HFFc6 (cell line): ENCODE data around the gene GLB1L2. TPM values are rescaled to one million over a fixed set of nuclear protein-coding genes. Genes with fewer than 3 reads are reported as not detected.

Experiments used
- DNase-seq: peaks from one replicate; pipeline ENCODE4 v3.0.0-alpha.2; 2018
- H3K27ac Mint-ChIP-seq: 2 replicates; pipeline ENCODE4 v1.8.0; 2020; ENCODE audit warnings: mild to moderate bottlenecking, mixed read lengths
- H3K27me3 Mint-ChIP-seq: 2 replicates; pipeline ENCODE4 v1.8.0; 2021; ENCODE audit warnings: mild to moderate bottlenecking, moderate library complexity, mixed read lengths; ENCODE audit not compliant: insufficient read depth
- H3K36me3 Mint-ChIP-seq: 2 replicates; pipeline ENCODE4 v1.8.0; 2021; ENCODE audit warnings: low read depth, mixed read lengths
- H3K4me1 Mint-ChIP-seq: 2 replicates; pipeline ENCODE4 v1.8.0; 2020; ENCODE audit warnings: low read depth, mixed read lengths
- H3K4me3 Mint-ChIP-seq: 2 replicates; pipeline ENCODE4 v1.8.0; 2020; ENCODE audit warnings: mild to moderate bottlenecking, moderate library complexity, mixed read lengths
- H3K9me3 Mint-ChIP-seq: 2 replicates; pipeline ENCODE4 v1.8.0; 2020; ENCODE audit warnings: mild to moderate bottlenecking, mixed read lengths
- CTCF ChIP-seq: fragments of 200-600 bp; sonication (generic); IDR thresholded peaks from 2 replicates; pipeline ENCODE4 v1.5.0; 2021; ENCODE audit warnings: antibody characterized with exemption, mild to moderate bottlenecking
- total RNA-seq, 6 experiments: library from RNA; stranded (reverse); fragmentation: NEBNext Ultra II Directional; extraction: Animal tissue kit (Norgen Biotek cat#: 25700); gene quantifications; 2 replicates in 1 of 6; 3 replicates in 5 of 6; pipeline ENCODE4 v1.2.3, GENCODE V29; 2021

Gene GLB1L2
- total RNA-seq, 6 experiments from 2014 or later, result not detected

DNA sequence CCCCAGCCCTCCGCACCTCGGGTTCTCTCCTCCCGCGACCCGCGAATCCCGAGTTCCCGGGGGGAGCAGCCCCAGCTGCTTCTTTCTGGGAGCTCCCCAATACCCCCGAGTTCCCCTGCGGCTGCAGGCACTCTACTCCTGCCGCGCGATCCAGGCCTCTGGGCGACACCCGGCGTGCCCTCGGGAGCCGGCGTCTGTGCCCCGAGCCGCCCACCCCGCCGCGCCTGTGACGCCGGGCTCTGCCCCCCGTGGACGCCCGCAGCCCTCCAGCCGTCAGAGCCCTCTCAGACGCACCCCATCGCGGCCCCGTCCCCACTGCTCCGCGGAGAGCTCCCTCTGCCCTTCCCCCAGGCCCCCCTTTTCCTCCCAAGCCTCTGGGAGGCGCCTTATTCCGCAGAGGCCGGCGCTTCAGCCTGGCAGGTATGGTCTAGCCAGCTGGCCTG is 422 bp downstream of the GLB1L2 start:
- no peak for TF ChIP-seq CTCF
- Mint-ChIP-seq H3K4me1 (no peaks in the 10 kb centered on the region), H3K9me3 (peaks cover 19% of the 10 kb centered on the region), H3K27me3 (peaks cover 4% of the 10 kb centered on the region), H3K36me3 (peaks cover 4% of the 10 kb centered on the region; the same call in 1 of the 2 replicates), H3K27ac (no peak overlapping the region), H3K4me3 (no peak overlapping the region)
- no peak for DNase-seq

DNA sequence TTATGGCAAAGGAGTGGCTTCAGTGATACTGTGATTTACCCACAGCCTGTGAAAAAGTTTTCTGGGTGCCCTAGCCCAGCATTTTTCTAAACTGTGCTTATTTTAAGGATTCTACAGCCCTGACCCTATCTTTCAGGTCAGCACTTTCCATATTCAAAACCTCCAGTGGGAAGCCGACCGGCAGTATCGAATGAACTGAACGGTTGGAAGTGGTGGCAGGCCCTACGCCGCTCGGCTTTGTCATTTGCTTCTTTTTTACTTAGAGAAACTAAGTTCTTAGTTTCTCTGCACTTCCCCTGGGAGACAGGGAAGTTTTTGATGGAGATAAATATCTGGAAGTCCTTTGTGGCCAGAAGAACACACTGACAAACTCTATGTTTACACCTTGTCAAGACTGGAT is 994 bp downstream of the GLB1L2 start:
- H3K27me3 Mint-ChIP-seq, result peaks cover 4% of the 10 kb centered on the region

DNA sequence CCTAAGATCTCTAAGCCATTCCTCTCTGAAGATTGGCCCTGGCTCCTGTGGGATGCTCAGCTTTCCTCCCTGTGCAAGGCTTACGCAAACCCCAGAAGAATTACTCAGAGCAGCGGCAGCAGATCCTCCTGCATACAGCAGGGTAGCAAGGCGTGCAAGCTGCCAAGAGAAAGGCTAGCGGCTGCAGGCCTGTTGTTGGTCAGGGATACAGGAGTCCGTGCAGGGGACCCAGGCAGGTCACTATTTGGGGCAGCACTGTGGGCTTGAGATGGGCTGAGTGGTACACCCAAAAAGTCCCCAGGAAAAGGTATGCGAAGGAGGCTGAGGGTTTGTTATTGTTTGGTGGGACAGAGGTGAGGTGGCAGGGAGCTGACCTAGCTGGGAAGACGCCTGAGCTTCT is 1.5 kb downstream of the GLB1L2 start:
- TF ChIP-seq CTCF, result no peak
- H3K4me1 Mint-ChIP-seq, result no peaks in the 10 kb centered on the region
- DNase-seq, result no peak
- no peak overlapping the region for H3K4me3 Mint-ChIP-seq
- H3K27ac Mint-ChIP-seq, result no peak overlapping the region
- peaks cover 12% of the 10 kb centered on the region for H3K9me3 Mint-ChIP-seq
- H3K27me3 Mint-ChIP-seq, result peaks cover 4% of the 10 kb centered on the region
- no peaks in the 10 kb centered on the region for H3K36me3 Mint-ChIP-seq

More for the DNA sequence above, 994 bp downstream of the GLB1L2 start:
- H3K4me3 Mint-ChIP-seq, result no peak overlapping the region
- no peaks in the 10 kb centered on the region for H3K36me3 Mint-ChIP-seq
- no peak for DNase-seq
- no peaks in the 10 kb centered on the region for H3K4me1 Mint-ChIP-seq
- no peak for TF ChIP-seq CTCF
- H3K9me3 Mint-ChIP-seq, result peaks cover 13% of the 10 kb centered on the region
- no peak overlapping the region for H3K27ac Mint-ChIP-seq

DNA sequence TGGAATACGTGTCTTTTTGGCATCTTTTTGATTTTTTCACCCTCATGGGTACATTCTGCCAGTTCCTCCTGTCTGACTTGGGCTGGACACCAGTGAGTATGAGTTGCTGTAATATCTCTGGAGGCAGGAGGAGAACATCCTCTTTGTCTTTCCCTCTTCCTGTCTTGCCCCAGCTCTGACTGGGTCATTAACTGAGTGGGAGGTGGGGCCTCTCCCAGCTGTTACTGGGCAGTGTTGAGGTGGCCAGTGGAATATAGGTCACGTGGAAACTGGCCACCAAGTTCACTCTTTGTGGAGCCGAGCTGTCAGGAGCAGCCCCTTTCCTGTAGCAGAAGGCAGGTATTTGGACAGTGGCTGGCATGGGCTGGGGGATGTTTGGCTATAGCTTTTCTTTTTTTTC is 2.2 kb downstream of the GLB1L2 start:
- Mint-ChIP-seq H3K4me3 (no peak overlapping the region), H3K36me3 (no peaks in the 10 kb centered on the region), H3K27ac (no peak overlapping the region), H3K27me3 (peaks cover 4% of the 10 kb centered on the region), H3K4me1 (no peaks in the 10 kb centered on the region), H3K9me3 (peaks cover 12% of the 10 kb centered on the region)
- no peak for DNase-seq
- TF ChIP-seq CTCF, result no peak

- DNase-seq, result no peak
- H3K4me3 Mint-ChIP-seq, result no peak overlapping the region
These were observed 3.2 kb downstream of the GLB1L2 start for GRCh38 chr11:134334796-134335571.

More at GRCh38 chr11:134334796-134335571, 3.2 kb downstream of the GLB1L2 start:
- peaks cover 4% of the 10 kb centered on the region for H3K27me3 Mint-ChIP-seq
- peaks cover 20% of the 10 kb centered on the region for H3K9me3 Mint-ChIP-seq
- H3K36me3 Mint-ChIP-seq, result no peaks in the 10 kb centered on the region; the same call in 1 of the 2 replicates
- no peaks in the 10 kb centered on the region for H3K4me1 Mint-ChIP-seq
- TF ChIP-seq CTCF, result no peak
- H3K27ac Mint-ChIP-seq, result no peak overlapping the region
